Lower lobe of right lung (tissue), 2 donors: ENCODE results near the gene PLCE1. TPM values are rescaled to one million over a fixed set of nuclear protein-coding genes. Genes with fewer than 3 reads are reported as not detected.
A peak's percentile ranks its signal among the peaks of the same experiment; 100 is the strongest.
"Not testable (repeated sequence)": the region's sequence is repeated elsewhere in the genome, so short reads cannot be mapped to it uniquely, and the experiment has no call there.

ENCODE experiments used
- ATAC-seq, 2 donors: fragments of 200-7000 bp; cut with Tn5 transposase; one replicate each; pipeline ENCODE4 v1.9.1; 2020 to 2022; ENCODE audit warnings: mild to moderate bottlenecking in 2 of 2, moderate library complexity in 2 of 2
- DNase-seq: peaks from one replicate; pipeline ENCODE4 v3.0.0-alpha.2; 2020
- H3K27ac ChIP-seq: fragments of 200-600 bp; one replicate; pipeline ENCODE4 v1.8.0; 2022
- H3K27me3 ChIP-seq: fragments of 200-600 bp; one replicate; pipeline ENCODE4 v1.8.0; 2022; ENCODE audit warnings: low read depth
- H3K36me3 ChIP-seq: fragments of 200-600 bp; one replicate; pipeline ENCODE4 v1.8.0; 2022; ENCODE audit warnings: mild to moderate bottlenecking
- H3K4me1 ChIP-seq: fragments of 200-600 bp; one replicate; pipeline ENCODE4 v1.8.0; 2022
- H3K4me3 ChIP-seq: fragments of 200-600 bp; one replicate; pipeline ENCODE4 v1.8.0; 2022; ENCODE audit warnings: mild to moderate bottlenecking
- H3K9me3 ChIP-seq: fragments of 200-600 bp; one replicate; pipeline ENCODE4 v1.8.0; 2022
- CTCF ChIP-seq: fragments of 200-600 bp; IDR thresholded peaks from one replicate; pipeline ENCODE4 v1.8.0; 2022; ENCODE audit warnings: antibody characterized with exemption, mild to moderate bottlenecking
- intact Hi-C: fragments of 100-400 bp; cut with DNase I; formaldehyde crosslinking; loops from one replicate; pipeline ENCODE4 v1.11.0; 2022
- total RNA-seq: library from RNA; stranded (reverse); fragmentation: NEBNext Ultra II Directional; extraction: Animal tissue kit (Norgen Biotek cat#: 25700); gene quantifications from one replicate; pipeline ENCODE4 v1.2.1, GENCODE V29; 2021
- donor health status: DM: no; HTN: yes; CAD: no; lungs with severe emphysema.

The PLCE1 gene
- total RNA-seq, 1 donor from 2014 or later: 10.5 TPM

- no peak for TF ChIP-seq CTCF
- no peak overlapping the region for H3K4me3 ChIP-seq
- H3K27me3 ChIP-seq: no peaks in the 10 kb centered on the region
- H3K27ac ChIP-seq: no peak overlapping the region
- no peaks in the 10 kb centered on the region for H3K4me1 ChIP-seq
- ATAC-seq (no peak), DNase-seq (no peak)
- intact Hi-C loops: no loop called here
- no peaks in the 10 kb centered on the region for H3K9me3 ChIP-seq
- no peaks in the 10 kb centered on the region for H3K36me3 ChIP-seq
Measured at GRCh38 chr10:93965911-93966310, 27.8 kb upstream of the PLCE1 start.

GRCh38 chr10:93967756-93968155 is 26.0 kb upstream of the PLCE1 start:
- no peak for ATAC-seq
- no peak for TF ChIP-seq CTCF
- Histone ChIP-seq H3K4me3 (no peak overlapping the region), H3K27ac (no peak overlapping the region), H3K4me1 (no peaks in the 10 kb centered on the region), H3K36me3 (no peaks in the 10 kb centered on the region), H3K27me3 (no peaks in the 10 kb centered on the region), H3K9me3 (no peaks in the 10 kb centered on the region)
- intact Hi-C loops: no loop called here
- no peak for DNase-seq

GRCh38 chr10:93968540-93968945 is 25.2 kb upstream of the PLCE1 start:
- H3K9me3 ChIP-seq: no peaks in the 10 kb centered on the region
- no peak overlapping the region for H3K4me3 ChIP-seq
- ATAC-seq (peak; percentile 26 to 27), DNase-seq (no peak)
- no peaks in the 10 kb centered on the region for H3K4me1 ChIP-seq
- H3K27me3 ChIP-seq: no peaks in the 10 kb centered on the region
- intact Hi-C loops: no loop called here
- no peaks in the 10 kb centered on the region for H3K36me3 ChIP-seq
- no peak for TF ChIP-seq CTCF
- H3K27ac ChIP-seq: no peak overlapping the region

- H3K9me3 ChIP-seq, DNase-seq, H3K4me1 ChIP-seq, H3K27ac ChIP-seq, H3K27me3 ChIP-seq, H3K36me3 ChIP-seq, ATAC-seq, H3K4me3 ChIP-seq, intact Hi-C loops: not testable (repeated sequence)
Measured at GRCh38 chr10:93970433-93971010, 23.2 kb upstream of the PLCE1 start.

GRCh38 chr10:93973748-93974445 is 19.8 kb upstream of the PLCE1 start:
- no peak for DNase-seq
- H3K36me3 ChIP-seq: no peaks in the 10 kb centered on the region
- no peak overlapping the region for H3K4me3 ChIP-seq
- TF ChIP-seq CTCF: no peak
- intact Hi-C loops: no loop called here
- ATAC-seq: no peak
- no peaks in the 10 kb centered on the region for H3K4me1 ChIP-seq
- H3K27ac ChIP-seq: no peak overlapping the region
- H3K9me3 ChIP-seq: no peaks in the 10 kb centered on the region
- no peaks in the 10 kb centered on the region for H3K27me3 ChIP-seq

GRCh38 chr10:93977442-93977841 is 16.3 kb upstream of the PLCE1 start:
- no peaks in the 10 kb centered on the region for H3K4me1 ChIP-seq
- no peaks in the 10 kb centered on the region for H3K36me3 ChIP-seq
- no peaks in the 10 kb centered on the region for H3K27me3 ChIP-seq
- H3K27ac ChIP-seq: no peak overlapping the region
- DNase-seq (no peak), ATAC-seq (no peak)
- no peak for TF ChIP-seq CTCF
- no peaks in the 10 kb centered on the region for H3K9me3 ChIP-seq
- no peak overlapping the region for H3K4me3 ChIP-seq
- intact Hi-C loops: no loop called here
